Trophoblast cell (in vitro differentiated cells and primary cell): Measurements from ENCODE around the gene WSB2.

Experiments
- DNase-seq, 2 donors: peaks; one replicate each; pipeline ENCODE4 v3.0.0-alpha.2; 2016
- H2AFZ ChIP-seq: 2 replicates; pipeline ENCODE4 v1.6.1; 2013; ENCODE audit warnings: low read length, moderate library complexity, mild to moderate bottlenecking; ENCODE audit not compliant: insufficient read depth, poor library complexity
- H2AK5ac ChIP-seq: 2 replicates; pipeline ENCODE4 v1.6.1; 2013; ENCODE audit warnings: mild to moderate bottlenecking, low read length
- H2BK120ac ChIP-seq: 2 replicates; pipeline ENCODE4 v1.6.1; 2013; ENCODE audit warnings: low read length, mild to moderate bottlenecking, moderate library complexity; ENCODE audit not compliant: insufficient read depth, poor library complexity
- H2BK12ac ChIP-seq: 2 replicates; pipeline ENCODE4 v1.6.1; 2013; ENCODE audit warnings: mild to moderate bottlenecking, low read length, moderate library complexity
- H2BK5ac ChIP-seq: 2 replicates; pipeline ENCODE4 v1.6.1; 2013; ENCODE audit warnings: low read length, low read depth, moderate library complexity, mild to moderate bottlenecking; ENCODE audit not compliant: poor library complexity
- H3K14ac ChIP-seq: 2 replicates; pipeline ENCODE4 v1.6.1; 2013; ENCODE audit warnings: mild to moderate bottlenecking, low read length
- H3K18ac ChIP-seq: 2 replicates; pipeline ENCODE4 v1.6.1; 2013; ENCODE audit warnings: mild to moderate bottlenecking, low read length
- H3K23ac ChIP-seq: 2 replicates; pipeline ENCODE4 v1.6.1; 2013; ENCODE audit warnings: low read length
- H3K27ac ChIP-seq: 2 replicates; pipeline ENCODE4 v1.5.1; 2013; ENCODE audit warnings: low read depth, mild to moderate bottlenecking, inconsistent platforms, low read length, moderate library complexity
- H3K27me3 ChIP-seq: 2 replicates; pipeline ENCODE4 v1.6.1; 2013; ENCODE audit warnings: inconsistent platforms, mild to moderate bottlenecking, low read length, moderate library complexity; ENCODE audit not compliant: insufficient read depth
- H3K36me3 ChIP-seq, 2 experiments: 1 replicate in 1 of 2; 2 replicates in 1 of 2; pipeline ENCODE4 v1.6.1; 2013; ENCODE audit warnings: low read length in 2 of 2, mild to moderate bottlenecking in 2 of 2, moderate library complexity in 1 of 2; ENCODE audit not compliant: insufficient read depth in 2 of 2, control insufficient read depth in 1 of 2
- H3K4ac ChIP-seq: 2 replicates; pipeline ENCODE4 v1.6.1; 2013; ENCODE audit warnings: low read depth, mild to moderate bottlenecking, low read length, moderate library complexity
- H3K4me1 ChIP-seq, 2 experiments: 1 replicate in 1 of 2; 2 replicates in 1 of 2; pipeline ENCODE4 v1.6.1; 2013; ENCODE audit warnings: low read length in 2 of 2, mild to moderate bottlenecking in 2 of 2, moderate library complexity in 1 of 2; ENCODE audit not compliant: insufficient read depth in 2 of 2, control insufficient read depth in 1 of 2
- H3K4me2 ChIP-seq: 2 replicates; pipeline ENCODE4 v1.6.1; 2013; ENCODE audit warnings: inconsistent platforms, mild to moderate bottlenecking, low read length, moderate library complexity
- H3K4me3 ChIP-seq: 2 replicates; pipeline ENCODE4 v1.5.1; 2013; ENCODE audit warnings: mild to moderate bottlenecking, low read depth, low read length, inconsistent platforms
- H3K79me1 ChIP-seq: one replicate; pipeline ENCODE4 v1.6.1; 2013; ENCODE audit warnings: low read length
- H3K79me2 ChIP-seq: 2 replicates; pipeline ENCODE4 v1.6.1; 2013; ENCODE audit warnings: low read length, mild to moderate bottlenecking; ENCODE audit not compliant: control insufficient read depth, insufficient read depth, poor library complexity
- H3K9ac ChIP-seq: 2 replicates; pipeline ENCODE4 v1.6.1; 2013; ENCODE audit warnings: mild to moderate bottlenecking, low read length
- H3K9me3 ChIP-seq: 2 replicates; pipeline ENCODE4 v1.6.1; 2013; ENCODE audit warnings: low read depth, mild to moderate bottlenecking, control low read depth, inconsistent platforms, low read length; ENCODE audit not compliant: insufficient read depth
- H4K12ac ChIP-seq: 2 replicates; pipeline ENCODE4 v1.6.1; 2013; ENCODE audit warnings: low read depth, mild to moderate bottlenecking, low read length, moderate library complexity
- H4K8ac ChIP-seq: 2 replicates; pipeline ENCODE4 v1.6.1; 2013; ENCODE audit warnings: low read depth, mild to moderate bottlenecking, low read length, moderate library complexity
- H4K91ac ChIP-seq: one replicate; pipeline ENCODE4 v1.6.1; 2013; ENCODE audit warnings: low read depth, mild to moderate bottlenecking, low read length, moderate library complexity
- WGBS: extraction: QIAGEN DNeasy Blood & Tissue Kit; methylation state at CpG from one replicate; pipeline ENCODE4 v1.1.7; 2013; ENCODE audit warnings: missing lambda C conversion rate; ENCODE audit not compliant: insufficient read length, insufficient coverage; ENCODE audit errors: extremely low coverage; 5-methylcytosine and 5-hydroxymethylcytosine counted together

WSB2 gene

GRCh38 chr12:118046430-118046829 lies 14.5 kb downstream of the WSB2 start:
- Histone ChIP-seq H3K9me3 (peaks cover 3% of the 10 kb centered on the region), H3K36me3 (peaks cover 31 to 33% of the 10 kb centered on the region in 2 experiments), H4K8ac (no peak overlapping the region), H2BK120ac (no peak overlapping the region), H3K27me3 (no peaks in the 10 kb centered on the region), H2BK12ac (no peak overlapping the region), H3K4me2 (no peak overlapping the region), H3K4me3 (no peak overlapping the region), H2BK5ac (no peak overlapping the region), H3K9ac (no peak overlapping the region), H3K4ac (no peak overlapping the region), H3K23ac (no peak overlapping the region), H3K79me2 (no peaks in the 10 kb centered on the region), H4K91ac (no peak overlapping the region), H3K27ac (no peak overlapping the region), H3K14ac (no peak overlapping the region), H2AFZ (no peak overlapping the region), H3K18ac (no peak overlapping the region), H3K4me1 (no peaks in the 10 kb centered on the region), H3K79me1 (no peaks in the 10 kb centered on the region), H4K12ac (no peak overlapping the region), H2AK5ac (no peak overlapping the region)
- no CpG with 5 or more reads among the region's 4 CpGs for WGBS
- DNase-seq = no peak

GRCh38 chr12:118044577-118044976 lies 16.4 kb downstream of the WSB2 start:
- Histone ChIP-seq H3K79me1 (no peaks in the 10 kb centered on the region), H4K12ac (no peak overlapping the region), H3K27me3 (no peaks in the 10 kb centered on the region), H2AK5ac (no peak overlapping the region), H3K23ac (no peak overlapping the region), H2BK12ac (no peak overlapping the region), H3K18ac (no peak overlapping the region), H3K79me2 (no peaks in the 10 kb centered on the region), H4K91ac (no peak overlapping the region), H2BK120ac (no peak overlapping the region), H3K27ac (no peak overlapping the region), H3K9ac (no peak overlapping the region), H2BK5ac (no peak overlapping the region), H3K4me3 (no peak overlapping the region), H2AFZ (no peak overlapping the region), H3K14ac (no peak overlapping the region), H4K8ac (no peak overlapping the region), H3K36me3 (peaks cover 35 to 39% of the 10 kb centered on the region in 2 experiments), H3K4ac (no peak overlapping the region), H3K9me3 (peaks cover 3% of the 10 kb centered on the region), H3K4me1 (no peaks in the 10 kb centered on the region), H3K4me2 (no peak overlapping the region)
- no CpG with 5 or more reads among the region's 8 CpGs for WGBS
- DNase-seq = no peak

- H2BK12ac ChIP-seq = no peak overlapping the region
- no peak overlapping the region for H2BK120ac ChIP-seq
- no peak overlapping the region for H3K23ac ChIP-seq
- H3K9me3 ChIP-seq = peaks cover 3% of the 10 kb centered on the region
- no peak overlapping the region for H3K14ac ChIP-seq
- H3K27me3 ChIP-seq = no peaks in the 10 kb centered on the region
- peaks cover 35 to 40% of the 10 kb centered on the region in 2 experiments for H3K36me3 ChIP-seq
- H3K79me2 ChIP-seq = no peaks in the 10 kb centered on the region
- no peak overlapping the region for H3K4me3 ChIP-seq
- H4K12ac ChIP-seq = no peak overlapping the region
- H4K8ac ChIP-seq = no peak overlapping the region
- H3K18ac ChIP-seq = no peak overlapping the region
- no peak overlapping the region for H3K4ac ChIP-seq
- no peak for DNase-seq
- H3K9ac ChIP-seq = no peak overlapping the region
- H2AFZ ChIP-seq = no peak overlapping the region
- H3K4me1 ChIP-seq = no peaks in the 10 kb centered on the region
- no peaks in the 10 kb centered on the region for H3K79me1 ChIP-seq
- no peak overlapping the region for H4K91ac ChIP-seq
- no peak overlapping the region for H2BK5ac ChIP-seq
- no peak overlapping the region for H3K27ac ChIP-seq
- no peak overlapping the region for H3K4me2 ChIP-seq
- no peak overlapping the region for H2AK5ac ChIP-seq
- WGBS = no CpG with 5 or more reads among the region's 2 CpGs
Measured at GRCh38 chr12:118044075-118044474, 16.9 kb downstream of the WSB2 start.

GRCh38 chr12:118042091-118042490 lies 18.9 kb downstream of the WSB2 start:
- H3K4me3 ChIP-seq = no peak overlapping the region
- H3K27ac ChIP-seq = no peak overlapping the region
- H3K9ac ChIP-seq = no peak overlapping the region
- H3K4ac ChIP-seq = no peak overlapping the region
- no peak overlapping the region for H4K91ac ChIP-seq
- no peak overlapping the region for H3K18ac ChIP-seq
- no peaks in the 10 kb centered on the region for H3K27me3 ChIP-seq
- no peaks in the 10 kb centered on the region for H3K79me2 ChIP-seq
- no peak overlapping the region for H2AK5ac ChIP-seq
- no CpG with 5 or more reads among the region's 4 CpGs for WGBS
- no peak overlapping the region for H4K8ac ChIP-seq
- H2BK12ac ChIP-seq = no peak overlapping the region
- peak in 1 of 2 donors; percentile 58 for DNase-seq
- H2BK5ac ChIP-seq = no peak overlapping the region
- H3K4me1 ChIP-seq = no peaks in the 10 kb centered on the region
- H3K9me3 ChIP-seq = peaks cover 3% of the 10 kb centered on the region
- no peak overlapping the region for H3K23ac ChIP-seq
- no peak overlapping the region for H2AFZ ChIP-seq
- H3K79me1 ChIP-seq = no peaks in the 10 kb centered on the region
- no peak overlapping the region for H3K14ac ChIP-seq
- no peak overlapping the region for H2BK120ac ChIP-seq
- H3K36me3 ChIP-seq = peaks cover 37 to 47% of the 10 kb centered on the region in 2 experiments
- no peak overlapping the region for H3K4me2 ChIP-seq
- H4K12ac ChIP-seq = no peak overlapping the region
